ENCODE data around the gene CMTM5.

DNA sequence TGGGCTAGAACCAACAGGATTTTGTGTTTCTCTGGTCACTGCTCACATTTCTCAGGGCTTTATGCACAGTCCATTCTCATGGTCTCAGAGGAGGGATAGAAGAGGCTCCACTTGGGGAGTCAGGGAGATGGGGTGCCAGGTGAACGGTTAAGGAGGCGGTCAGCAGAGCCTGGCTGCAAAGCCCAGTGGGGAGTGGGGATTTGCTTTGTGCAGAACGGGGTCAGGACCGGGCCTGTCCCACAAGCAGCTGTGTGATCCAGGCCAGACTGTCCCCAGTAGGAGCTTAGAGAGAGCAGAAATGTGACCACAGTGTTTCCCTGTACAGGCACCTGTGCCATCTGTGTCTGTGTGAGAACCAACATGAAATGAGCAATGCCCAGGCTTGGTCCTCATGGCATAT is 4.1 kb downstream of the CMTM5 start:
- TF ChIP-seq EP300 (IDR thresholded peaks at IDR 0.05) (no peak), POLR2AphosphoS5 (IDR thresholded peaks at IDR 0.05) (no peak)
- TF ChIP-seq, protein P1, sequence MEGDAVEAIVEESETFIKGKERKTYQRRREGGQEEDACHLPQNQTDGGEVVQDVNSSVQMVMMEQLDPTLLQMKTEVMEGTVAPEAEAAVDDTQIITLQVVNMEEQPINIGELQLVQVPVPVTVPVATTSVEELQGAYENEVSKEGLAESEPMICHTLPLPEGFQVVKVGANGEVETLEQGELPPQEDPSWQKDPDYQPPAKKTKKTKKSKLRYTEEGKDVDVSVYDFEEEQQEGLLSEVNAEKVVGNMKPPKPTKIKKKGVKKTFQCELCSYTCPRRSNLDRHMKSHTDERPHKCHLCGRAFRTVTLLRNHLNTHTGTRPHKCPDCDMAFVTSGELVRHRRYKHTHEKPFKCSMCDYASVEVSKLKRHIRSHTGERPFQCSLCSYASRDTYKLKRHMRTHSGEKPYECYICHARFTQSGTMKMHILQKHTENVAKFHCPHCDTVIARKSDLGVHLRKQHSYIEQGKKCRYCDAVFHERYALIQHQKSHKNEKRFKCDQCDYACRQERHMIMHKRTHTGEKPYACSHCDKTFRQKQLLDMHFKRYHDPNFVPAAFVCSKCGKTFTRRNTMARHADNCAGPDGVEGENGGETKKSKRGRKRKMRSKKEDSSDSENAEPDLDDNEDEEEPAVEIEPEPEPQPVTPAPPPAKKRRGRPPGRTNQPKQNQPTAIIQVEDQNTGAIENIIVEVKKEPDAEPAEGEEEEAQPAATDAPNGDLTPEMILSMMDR (IDR thresholded peaks at IDR 0.05): no peak

All from upper lobe of left lung (tissue), 4 donors.